Measurements from ENCODE around the gene TEX13C.
"Not testable (repeated sequence)": the region's sequence is repeated elsewhere in the genome, so short reads cannot be mapped to it uniquely, and the experiment has no call there.

Gene TEX13C

DNA sequence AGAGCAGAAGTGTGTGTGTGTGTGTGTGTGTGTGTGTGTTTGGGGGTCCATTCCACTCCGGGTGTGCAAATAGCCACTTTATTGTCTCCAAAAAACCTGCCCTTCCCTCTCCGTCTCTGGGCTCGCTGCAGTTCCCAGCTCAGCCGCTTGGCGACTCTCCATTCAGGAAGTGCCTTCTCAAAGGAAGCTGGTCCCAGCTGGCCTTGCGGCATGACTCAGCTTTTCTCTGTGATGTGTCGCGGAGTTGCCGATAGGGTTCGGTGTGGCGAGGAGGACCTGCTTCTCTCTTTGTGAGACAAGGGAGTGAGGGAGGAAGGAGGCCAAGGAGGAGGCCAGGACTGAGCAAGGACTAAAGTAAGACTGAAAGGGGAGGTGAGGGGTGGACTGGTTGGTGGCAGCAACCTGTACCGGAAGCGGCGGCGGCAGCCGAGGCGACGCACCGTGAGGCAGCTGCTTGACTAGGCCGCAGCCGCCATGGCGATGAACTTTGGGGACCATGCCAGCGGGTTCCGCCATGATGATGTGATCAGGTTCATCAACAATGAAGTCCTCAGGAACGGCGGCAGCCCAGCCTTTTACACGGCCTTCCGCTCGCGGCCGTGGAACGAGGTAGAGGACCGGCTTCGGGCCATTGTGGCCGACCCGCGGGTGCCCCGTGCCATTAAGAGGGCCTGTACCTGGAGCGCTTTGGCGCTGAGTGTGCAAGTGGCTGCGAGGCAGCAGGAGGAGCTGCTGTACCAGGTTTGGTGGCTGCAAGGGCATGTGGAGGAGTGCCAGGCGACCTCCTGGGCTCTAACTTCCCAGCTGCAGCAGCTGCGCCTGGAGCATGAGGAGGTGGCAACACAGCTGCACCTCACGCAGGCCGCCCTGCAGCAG is at the start of gene TEX13C:
TEX13C (plus strand) TSS at position 226 of the 876 bp plus-strand sequence; CDS start at position 475, 249 bp downstream.
- no peak for DNase-seq

DNA sequence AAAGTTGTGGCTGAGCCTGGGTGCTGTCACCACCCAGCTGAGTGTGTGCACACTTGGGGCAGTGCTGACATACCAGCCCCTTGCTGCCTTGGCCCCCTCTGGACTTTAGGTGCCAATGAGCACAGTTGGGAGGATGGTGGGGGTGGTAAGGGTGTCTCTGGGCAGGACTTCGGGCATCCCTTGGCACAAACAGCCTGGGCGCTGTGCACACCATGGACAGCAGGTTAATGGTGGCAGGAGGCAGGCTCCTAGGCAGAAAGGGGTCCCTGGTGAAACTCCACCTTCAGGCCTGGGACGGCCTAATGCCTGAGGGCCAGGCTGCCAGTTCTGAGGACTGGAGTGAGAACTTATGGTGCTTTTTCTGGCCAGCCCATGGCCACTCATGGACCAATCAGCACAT is 32.4 kb upstream of the TEX13C start:
- DNase-seq: no peak

DNA sequence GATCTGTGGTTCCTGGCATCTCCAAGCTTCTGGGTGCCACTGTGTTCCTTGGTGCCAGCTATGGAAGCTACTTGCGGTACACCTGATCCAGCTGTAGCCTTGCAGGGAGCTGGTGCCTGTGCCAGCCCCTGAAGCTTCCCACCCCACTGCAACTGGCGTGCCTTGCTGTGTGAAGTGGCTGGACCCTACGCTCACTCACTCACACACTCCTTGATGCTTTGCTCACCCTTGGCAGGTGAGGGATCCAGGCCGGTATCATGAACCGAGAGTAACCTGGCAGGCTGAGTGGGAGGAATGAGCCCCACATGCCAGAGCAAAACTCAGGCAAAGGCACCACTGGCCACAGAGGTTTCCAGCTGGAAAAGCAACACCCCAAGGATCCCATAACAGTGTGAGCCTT is 31.3 kb upstream of the TEX13C start:
- DNase-seq: no peak

DNA sequence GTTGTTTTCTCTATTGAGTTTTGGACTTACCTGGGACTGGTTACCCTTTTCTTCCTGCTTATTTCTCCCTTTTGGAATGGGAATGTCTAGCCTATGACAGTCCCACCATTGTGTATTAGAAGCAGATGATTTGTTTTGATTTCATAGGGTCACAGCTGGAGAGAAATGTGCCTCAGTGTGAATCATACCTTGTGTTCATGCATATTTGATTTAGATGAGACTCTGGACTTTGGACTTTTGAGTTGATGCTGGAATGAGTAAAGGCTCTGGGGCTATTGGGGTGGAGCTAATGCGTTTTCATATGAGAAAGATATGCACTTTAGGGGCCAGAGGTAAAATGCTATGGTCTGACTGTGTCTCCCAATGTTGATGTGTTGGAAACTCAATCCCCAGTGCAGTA is 30.5 kb upstream of the TEX13C start:
- DNase-seq: no peak

DNA sequence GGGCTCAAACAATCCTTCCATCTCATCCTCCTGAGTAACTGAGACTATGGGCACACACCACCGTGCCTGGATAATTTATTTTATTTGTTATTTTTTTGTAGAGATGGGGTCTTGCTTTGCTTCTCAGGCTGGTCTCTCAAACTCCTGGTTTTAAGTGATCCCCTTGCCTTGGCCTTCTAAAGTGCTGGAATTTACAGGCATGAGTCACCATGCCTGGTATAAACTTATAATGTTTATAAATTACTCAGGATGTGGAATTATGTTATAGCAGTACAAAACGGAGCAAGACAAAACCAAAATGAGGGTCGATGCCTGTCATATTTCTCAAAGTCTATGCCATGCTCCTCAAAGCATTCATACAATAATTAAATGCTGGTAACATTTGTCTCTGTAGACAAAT is 29.8 kb upstream of the TEX13C start:
- no peak for DNase-seq

DNA sequence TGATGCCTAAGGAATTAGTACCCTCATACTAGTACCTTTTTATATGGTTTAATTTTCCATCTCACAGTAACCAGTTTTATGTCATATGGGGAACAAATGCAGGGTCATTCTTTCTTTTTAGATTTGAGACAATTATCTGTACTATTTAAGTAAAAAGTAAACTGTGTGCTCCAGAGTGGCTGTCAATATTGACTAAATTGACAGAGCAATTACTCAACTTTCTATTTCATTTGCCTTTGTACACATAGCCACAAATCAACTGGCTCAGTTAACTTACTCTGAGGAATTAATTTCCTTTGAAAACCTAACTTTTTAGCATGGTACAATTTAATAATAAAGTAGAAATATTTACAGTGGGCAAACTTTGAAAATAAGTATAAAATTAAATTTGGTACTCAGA is 28.5 kb upstream of the TEX13C start:
- no peak for DNase-seq

DNA sequence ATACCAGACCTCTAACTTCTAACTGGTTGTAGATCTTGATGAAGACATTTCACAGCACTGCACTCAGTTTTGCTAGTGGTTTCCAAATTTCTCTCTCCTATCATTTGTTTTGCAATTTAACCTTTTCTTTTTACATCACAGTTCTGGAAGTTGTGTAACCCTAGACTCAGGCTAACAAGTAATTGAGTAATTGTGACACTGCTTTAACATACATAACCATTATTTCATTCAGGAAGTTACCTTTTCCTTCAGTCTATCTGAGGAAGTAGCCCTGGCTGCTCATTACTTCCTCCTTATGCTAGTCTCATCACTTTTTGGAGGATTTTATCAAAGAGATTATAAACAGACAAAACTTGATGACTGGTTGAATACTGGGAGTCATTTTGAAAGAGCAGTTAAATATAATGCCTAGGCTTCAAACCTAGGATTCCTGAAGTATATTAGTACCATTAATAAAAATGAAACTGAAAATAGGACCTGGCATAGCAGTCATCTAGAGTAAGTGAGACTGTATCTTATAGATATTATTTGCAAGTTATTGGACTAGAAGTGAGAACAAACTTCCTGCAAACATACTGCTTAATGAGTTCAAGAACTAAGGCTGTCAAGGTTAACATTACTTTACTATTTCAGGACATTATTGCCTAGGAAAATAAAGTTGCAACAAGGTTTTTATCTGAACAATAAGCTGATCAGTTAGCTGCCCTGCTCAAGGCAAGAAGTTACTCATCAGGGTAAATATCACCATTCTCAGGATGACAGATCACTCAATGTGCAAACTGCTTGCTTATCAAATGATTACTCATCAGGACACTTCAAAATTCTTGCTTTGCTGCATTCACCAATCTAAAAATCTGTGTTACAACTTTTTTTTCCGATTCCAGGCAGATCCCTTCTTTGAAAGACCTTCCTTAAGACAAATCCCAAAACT is 25.6 kb upstream of the TEX13C start:
- no peak for DNase-seq

DNA sequence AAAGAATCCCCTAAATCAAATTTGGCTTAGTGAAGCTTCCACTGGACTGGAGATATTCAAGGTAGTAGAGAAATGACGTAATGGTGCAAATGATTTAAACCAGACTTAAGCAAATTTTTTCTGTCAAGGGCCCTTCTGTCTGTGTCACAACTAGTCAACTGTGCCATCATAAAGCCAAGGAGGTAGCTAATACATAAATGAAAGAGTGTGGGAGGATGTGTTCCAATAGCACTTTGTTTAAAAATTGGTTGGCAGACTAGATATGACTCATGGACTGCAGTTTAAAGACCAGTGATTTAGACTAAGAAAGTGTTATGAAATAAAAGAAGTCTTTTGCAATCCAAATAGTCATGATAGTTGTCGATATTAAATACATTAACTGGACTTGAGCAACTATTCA is 24.3 kb upstream of the TEX13C start:
- no peak for DNase-seq

DNA sequence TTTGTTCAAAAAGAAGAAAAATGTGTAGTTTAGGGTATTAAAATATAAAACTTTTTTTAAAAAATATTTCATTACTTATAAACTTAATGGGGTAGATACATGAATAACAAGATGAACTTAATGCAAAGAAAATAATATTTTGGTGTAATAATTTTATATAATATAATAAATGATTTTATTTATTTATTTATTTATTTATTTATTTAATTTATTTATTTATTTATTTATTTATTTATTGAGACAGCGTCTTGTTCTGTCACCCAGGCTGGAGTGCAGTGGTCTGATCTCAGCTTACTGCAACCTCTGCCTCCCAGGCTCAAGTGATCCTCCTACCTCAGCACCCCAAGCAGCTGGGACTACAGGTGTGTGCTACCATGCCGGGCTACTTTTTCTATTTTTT is 20.8 kb upstream of the TEX13C start:
- no peak for DNase-seq

DNA sequence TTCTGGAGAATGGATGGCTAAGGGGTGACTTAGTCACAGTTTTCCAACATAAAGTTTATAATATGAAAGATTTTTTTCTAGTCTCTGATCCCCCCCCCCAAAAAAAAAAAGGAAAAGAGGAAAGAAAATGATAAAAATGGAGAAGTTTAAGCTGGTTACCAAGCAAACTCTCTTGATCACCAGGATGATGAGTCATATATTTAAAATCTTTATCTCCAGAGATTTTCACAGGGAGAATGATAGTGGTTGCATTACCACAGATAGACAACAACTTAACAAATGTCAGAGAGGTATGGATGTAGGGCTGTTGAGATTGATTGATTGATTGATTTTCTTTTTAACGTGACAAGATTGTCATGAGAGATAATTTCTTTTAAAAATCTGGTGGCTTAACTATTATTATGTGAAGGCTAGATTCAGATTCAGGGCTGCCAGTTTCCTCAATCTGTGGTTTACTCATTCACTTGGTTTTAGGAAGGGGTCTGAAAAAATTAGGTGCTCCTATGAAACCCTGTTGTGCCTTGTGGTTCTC is 13.3 kb upstream of the TEX13C start:
- DNase-seq: no peak

DNA sequence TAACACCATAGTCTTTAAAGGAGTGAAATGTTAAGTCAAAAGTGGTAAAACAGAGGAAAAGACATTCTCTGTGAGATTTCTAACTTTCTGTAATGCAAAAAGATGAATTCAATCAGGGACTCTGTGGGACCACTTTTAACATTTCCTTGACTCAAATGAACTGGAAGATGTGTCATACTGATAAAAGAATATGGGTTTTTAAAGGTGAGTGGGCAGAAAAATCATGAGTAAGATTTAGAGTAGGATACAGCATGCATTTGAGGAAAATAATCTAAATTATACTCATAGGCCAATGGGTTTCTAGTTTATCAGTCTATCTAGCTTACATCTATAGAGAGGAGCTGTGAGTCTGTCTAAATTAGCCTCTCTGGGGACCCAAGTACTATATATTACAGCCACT is 11.0 kb upstream of the TEX13C start:
- DNase-seq: no peak

DNA sequence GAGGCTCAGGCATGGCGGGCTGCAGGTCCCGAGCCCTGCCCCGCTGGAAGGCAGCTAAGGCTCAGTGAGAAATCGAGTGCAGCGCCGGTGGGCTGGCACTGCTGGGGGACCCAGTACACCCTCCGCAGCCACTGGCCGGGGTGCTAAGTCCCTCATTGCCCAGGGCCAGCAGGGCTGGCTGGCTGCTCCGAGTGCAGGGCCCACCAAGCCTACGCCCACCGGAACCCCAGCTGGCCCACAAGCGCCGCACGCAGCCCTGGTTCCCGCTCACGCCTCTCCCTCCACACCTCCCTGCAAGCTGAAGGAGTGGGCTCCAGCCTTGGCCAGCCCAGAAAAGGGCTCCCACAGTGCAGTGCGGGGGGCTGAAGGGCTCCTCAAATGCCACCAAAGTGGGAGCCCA is 505 bp upstream of the TEX13C start:
- DNase-seq: not testable (repeated sequence)

DNA sequence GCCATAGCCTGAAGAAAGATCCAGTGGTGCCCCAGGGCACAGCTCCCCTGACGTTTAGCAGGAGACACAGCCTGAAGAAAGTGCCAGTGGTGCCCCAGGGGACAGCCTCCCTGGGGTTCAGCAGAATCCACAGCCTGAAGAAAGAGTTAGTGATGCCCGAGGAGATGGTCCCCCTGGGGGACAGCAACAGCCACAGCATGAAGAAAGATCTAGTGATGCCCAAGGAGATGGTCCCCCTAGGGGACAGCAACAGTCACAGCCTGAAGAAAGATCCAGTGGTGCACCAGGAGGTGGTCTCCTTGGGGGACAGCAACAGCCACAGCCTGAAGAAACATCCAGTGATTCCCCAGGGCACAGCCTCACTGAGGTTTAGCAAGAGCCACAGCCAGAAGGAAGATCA is 2.8 kb downstream of the TEX13C start:
- no peak for DNase-seq

DNA sequence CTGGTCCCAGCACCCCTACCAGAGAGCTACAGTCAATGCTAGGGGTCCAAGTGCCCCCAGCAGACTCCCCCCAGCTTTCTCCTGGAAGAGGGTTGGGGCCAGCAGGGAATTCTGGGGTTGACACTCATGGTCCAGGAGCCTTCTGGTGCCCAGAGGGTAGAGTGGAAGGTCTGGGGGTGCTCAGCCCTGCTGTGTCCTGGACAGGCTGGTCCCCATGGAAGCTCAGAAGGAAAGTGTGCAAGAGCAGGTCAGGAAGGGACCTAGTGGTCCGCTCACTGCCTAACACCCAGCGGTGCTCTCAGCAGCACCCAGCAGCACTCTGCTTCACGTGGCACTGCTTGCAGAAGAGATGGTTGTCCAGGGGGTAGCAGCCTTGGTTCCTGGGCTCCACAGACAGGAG is 6.9 kb downstream of the TEX13C start:
- DNase-seq: no peak

DNA sequence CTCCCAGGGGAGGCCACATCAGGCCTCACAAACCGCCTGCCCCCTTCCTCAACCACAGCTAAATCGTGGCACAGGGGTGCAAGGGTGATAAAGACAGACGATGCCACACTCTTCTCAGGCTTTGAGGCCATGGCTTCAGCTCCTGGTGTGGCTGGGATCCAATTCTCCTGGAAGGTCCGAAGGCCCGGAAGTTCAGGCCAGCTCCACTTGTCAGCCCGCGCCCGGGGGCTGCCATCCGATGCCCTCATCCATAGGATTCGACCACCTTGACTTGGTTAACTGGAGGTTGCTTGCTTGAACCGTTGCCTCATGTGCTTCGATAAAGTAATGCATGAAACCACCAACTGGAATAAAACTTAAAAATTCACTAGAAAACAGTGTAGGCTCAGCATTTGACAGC is 8.2 kb downstream of the TEX13C start:
- DNase-seq: no peak

DNA sequence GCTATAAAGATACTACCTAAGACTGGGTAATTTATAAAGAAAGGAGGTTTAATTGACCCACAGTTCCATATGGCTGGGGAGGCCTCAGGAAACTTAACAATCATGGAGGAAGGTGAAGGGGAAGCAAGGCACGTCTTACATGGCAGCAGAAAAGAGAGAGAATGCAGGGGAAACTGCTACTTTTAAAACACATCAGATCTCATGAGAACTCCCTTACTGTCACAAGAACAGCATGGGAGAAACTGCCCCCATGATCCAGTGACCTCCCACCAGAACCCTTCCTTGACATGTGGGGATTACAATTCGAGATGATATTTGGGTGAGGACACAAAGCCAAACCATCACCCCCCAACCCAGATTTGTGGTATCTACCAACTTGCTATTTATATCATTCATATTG is 13.9 kb downstream of the TEX13C start:
- no peak for DNase-seq

DNA sequence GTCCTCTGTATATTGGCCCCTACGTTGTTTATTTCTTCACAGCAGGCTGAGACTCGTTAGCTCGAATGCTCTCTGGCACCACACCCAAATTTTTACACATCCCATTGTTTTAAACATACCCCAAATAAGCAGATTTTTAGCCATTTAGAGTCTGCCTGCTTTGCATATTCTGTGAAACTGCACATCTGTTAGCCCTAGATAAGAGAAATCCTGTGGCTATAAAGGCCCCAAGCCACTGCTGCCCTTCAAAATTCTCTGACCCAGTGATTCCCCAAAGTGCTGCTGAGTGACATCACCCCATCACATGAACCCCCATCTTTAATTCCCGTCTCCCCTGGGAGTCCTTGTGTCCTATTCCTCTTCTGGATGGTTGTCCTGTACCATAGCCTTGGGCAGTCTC is 20.8 kb downstream of the TEX13C start:
- no peak for DNase-seq

DNA sequence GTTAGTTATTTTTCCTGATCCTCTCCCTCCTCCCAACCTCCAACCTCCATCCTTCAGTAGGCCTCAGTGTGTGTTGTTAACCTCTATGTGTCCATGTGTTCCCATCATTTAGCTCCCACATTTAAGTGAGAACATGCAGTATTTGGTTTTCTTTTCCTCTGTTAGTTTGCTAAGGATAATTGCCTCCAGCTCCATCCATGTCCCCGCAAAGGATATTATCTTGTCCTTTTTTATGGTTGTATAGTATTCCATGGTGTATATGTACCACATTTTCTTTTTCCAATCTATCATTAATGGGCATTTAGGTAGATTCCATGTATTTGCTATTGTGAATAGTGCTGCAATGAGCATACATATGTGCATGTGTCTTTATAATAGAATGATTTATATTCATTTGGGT is 54.5 kb downstream of the TEX13C start:
- DNase-seq: no peak
